Duodenal mucosa (tissue), 2 donors: Measurements from ENCODE around the gene KRTAP4-5.
"Not testable (repeated sequence)": the region's sequence is repeated elsewhere in the genome, so short reads cannot be mapped to it uniquely, and the experiment has no call there.

ENCODE experiments used
- H3K27ac ChIP-seq: one replicate; pipeline ENCODE4 v1.7.0; 2013; ENCODE audit warnings: low read depth, low read length
- H3K27me3 ChIP-seq, 2 donors: one replicate each; pipeline ENCODE4 v1.7.0; 2013; ENCODE audit warnings: low read length in 2 of 2, control low read depth in 1 of 2; ENCODE audit not compliant: insufficient read depth in 2 of 2, control insufficient read depth in 1 of 2
- H3K36me3 ChIP-seq, 2 donors: one replicate each; pipeline ENCODE4 v1.7.0; 2013; ENCODE audit warnings: low read length in 2 of 2, control low read depth in 1 of 2; ENCODE audit not compliant: insufficient read depth in 2 of 2, control insufficient read depth in 1 of 2
- H3K4me1 ChIP-seq, 2 donors: one replicate each; pipeline ENCODE4 v1.7.0; 2013; ENCODE audit warnings: low read length in 2 of 2, control low read depth in 1 of 2; ENCODE audit not compliant: insufficient read depth in 2 of 2, control insufficient read depth in 1 of 2
- H3K4me3 ChIP-seq, 2 donors: one replicate each; pipeline ENCODE4 v1.7.0; 2013; ENCODE audit warnings: low read length in 2 of 2, low read depth in 1 of 2
- H3K9ac ChIP-seq, 2 donors: one replicate each; pipeline ENCODE4 v1.7.0; 2013; ENCODE audit warnings: low read length in 2 of 2, low read depth in 1 of 2
- H3K9me3 ChIP-seq, 2 donors: one replicate each; pipeline ENCODE4 v1.7.0; 2013; ENCODE audit warnings: low read length in 2 of 2, control low read depth in 1 of 2; ENCODE audit not compliant: control insufficient read depth in 1 of 2

The KRTAP4-5 gene

DNA sequence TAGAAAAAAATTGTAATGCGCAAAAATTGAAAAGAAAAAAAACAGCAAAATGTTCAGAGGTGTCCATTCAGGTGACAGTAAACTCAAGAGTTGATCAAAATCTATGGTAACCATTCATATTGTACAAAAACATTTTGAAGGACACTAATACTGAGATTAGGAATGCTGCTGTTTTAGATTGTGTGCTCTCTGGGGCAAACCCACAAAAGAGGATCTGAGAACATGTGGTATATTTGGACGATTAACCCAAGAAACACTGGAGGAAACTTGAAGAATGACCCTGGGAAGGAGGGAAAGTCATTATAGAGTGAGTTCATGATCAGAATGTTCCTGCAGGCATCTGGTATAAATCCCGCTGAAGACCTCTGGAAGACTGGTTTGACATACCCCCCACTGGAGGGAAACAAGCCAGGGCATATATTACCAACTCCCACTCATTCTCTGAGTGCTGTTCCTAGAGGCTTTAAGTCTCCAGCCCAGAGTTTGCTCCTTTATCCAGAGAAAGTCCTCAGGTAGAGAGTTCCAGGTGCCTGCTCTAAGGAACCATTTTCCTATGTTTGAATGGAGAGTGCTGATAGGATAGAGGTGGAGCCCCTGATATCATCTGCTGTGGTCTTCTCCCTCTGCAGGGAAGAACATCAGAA lies 27.2 kb upstream of the KRTAP4-5 start:
- H3K27me3 ChIP-seq, result peaks cover 4 to 26% of the 10 kb centered on the region in 2 donors
- no peak overlapping the region for H3K4me3 ChIP-seq
- H3K9me3 ChIP-seq, result no peaks in the 10 kb centered on the region
- no peak overlapping the region for H3K9ac ChIP-seq
- H3K27ac ChIP-seq, result no peak overlapping the region
- H3K4me1 ChIP-seq, result peaks cover 0 to 4% of the 10 kb centered on the region in 2 donors
- no peaks in the 10 kb centered on the region for H3K36me3 ChIP-seq

DNA sequence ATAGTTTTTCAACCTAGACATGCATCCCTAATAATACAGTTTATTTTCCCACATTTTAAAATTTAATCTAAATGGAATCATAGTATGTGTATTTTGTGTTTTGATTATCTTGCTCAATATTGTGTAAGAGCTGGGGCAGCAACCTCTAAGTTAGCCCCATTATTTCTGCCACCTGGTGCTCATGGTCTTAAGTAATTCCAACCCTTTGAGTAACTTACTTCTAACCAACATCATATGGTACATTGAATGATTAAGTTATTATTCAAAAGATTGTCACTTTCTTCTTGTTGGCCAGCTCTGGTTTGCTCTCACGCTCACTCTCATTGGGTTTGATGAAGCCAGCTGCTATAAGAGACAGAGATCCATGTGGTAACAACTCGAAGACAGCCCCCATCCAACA lies 22.3 kb upstream of the KRTAP4-5 start:
- Histone ChIP-seq H3K4me3 (no peak overlapping the region), H3K9me3 (no peaks in the 10 kb centered on the region), H3K27me3 (peaks cover 4 to 15% of the 10 kb centered on the region in 2 donors), H3K9ac (no peak overlapping the region), H3K36me3 (no peaks in the 10 kb centered on the region), H3K4me1 (no peaks in the 10 kb centered on the region), H3K27ac (no peak overlapping the region)

DNA sequence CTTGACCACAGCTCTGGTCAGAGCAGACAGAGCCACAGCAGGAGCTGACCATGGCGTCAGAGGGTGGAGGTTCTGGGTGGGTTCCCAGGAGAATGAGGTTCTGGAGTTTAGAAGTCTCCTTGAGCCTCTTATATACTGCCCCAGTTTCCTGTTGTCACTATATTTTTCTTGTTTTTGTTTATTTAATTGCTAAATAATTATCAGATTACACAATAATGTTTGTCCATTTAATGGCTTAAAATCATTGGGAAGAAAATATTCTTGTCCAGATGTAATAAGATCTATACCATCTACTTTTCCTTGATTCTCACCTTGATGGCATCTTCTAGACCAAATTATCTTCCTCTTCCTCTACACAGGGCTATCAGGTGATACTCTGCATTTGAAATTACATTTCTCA lies 18.5 kb upstream of the KRTAP4-5 start, which contains the start of gene KRTAP4-3:
TSS of gene KRTAP4-3 (minus strand) at position 101 of the 400 bp plus-strand sequence. CDS start at position 52, 49 bp downstream.
- Histone ChIP-seq H3K9me3 (no peaks in the 10 kb centered on the region), H3K4me1 (no peaks in the 10 kb centered on the region), H3K36me3 (no peaks in the 10 kb centered on the region), H3K27ac (no peak within 1 kb of the TSS), H3K27me3 (peaks cover 0 to 6% of the 10 kb centered on the region in 2 donors), H3K9ac (no peak within 1 kb of the TSS), H3K4me3 (no peak within 1 kb of the TSS)

DNA sequence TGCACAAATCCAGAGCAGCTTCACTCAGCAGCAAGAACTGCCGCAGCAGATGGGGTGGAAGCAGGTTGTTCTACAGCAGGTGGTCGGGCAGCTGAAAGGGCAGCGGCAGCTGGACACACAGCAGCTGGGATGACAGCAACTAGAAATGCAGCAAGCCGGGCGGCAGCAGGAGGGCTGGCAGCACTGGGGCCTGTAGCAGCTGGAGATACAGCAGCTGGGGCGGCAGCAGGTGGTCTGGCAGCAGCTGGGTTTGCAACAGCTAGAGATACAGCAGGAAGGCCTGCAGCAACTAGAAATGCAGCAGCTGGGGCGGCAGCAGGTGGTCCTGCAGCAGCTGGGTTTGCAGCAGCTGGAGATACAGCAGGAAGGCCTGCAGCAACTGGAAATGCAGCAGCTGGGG lies 17.9 kb upstream of the KRTAP4-5 start:
- H3K9ac ChIP-seq, result no peak overlapping the region
- no peak overlapping the region for H3K27ac ChIP-seq
- H3K4me1 ChIP-seq, result no peaks in the 10 kb centered on the region
- peaks cover 0 to 6% of the 10 kb centered on the region in 2 donors for H3K27me3 ChIP-seq
- no peaks in the 10 kb centered on the region for H3K36me3 ChIP-seq
- H3K4me3 ChIP-seq, result no peak overlapping the region
- no peaks in the 10 kb centered on the region for H3K9me3 ChIP-seq

DNA sequence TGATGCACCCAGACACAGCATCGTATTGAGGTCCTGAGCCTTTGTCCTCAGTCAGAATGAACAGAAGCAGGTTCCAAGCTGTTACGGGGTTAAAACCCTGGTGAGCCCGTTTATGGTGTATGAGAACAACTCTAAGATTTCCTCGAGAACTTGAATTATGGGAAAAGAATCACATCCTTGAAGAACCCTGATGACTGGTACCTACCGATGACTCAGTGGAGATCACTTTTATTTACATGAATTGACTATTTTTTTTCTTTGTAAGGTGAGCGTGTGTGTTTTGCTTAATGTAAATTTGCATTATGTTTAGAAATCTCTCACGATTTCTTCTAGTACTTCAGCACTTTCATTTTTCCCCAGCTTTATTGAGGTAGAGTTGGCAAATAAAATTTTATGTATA lies 14.2 kb upstream of the KRTAP4-5 start:
- no peak overlapping the region for H3K9ac ChIP-seq
- no peaks in the 10 kb centered on the region for H3K36me3 ChIP-seq
- no peak overlapping the region for H3K4me3 ChIP-seq
- peaks cover 0 to 3% of the 10 kb centered on the region in 2 donors for H3K27me3 ChIP-seq
- H3K4me1 ChIP-seq, result no peaks in the 10 kb centered on the region
- H3K9me3 ChIP-seq, result no peaks in the 10 kb centered on the region
- H3K27ac ChIP-seq, result no peak overlapping the region

DNA sequence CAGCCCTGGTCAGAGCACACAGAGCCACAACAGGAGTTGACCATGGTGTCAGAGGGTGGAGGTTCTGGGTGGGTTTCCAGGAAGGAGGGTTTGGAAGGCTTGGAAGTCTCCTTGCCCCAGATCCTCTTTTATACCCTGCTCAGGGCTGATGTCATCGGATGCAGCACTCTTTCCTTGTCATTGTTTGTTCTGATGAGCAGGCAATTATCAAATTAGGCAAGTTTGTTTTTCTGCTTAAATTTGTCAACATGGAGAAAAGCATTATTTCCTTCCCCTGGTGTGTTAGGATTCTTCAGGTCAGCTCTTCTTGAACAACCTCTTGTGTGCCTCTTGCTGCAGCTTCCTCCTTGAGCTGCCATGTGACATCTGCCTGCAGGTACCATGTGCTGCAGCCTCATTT lies 11.0 kb upstream of the KRTAP4-5 start, which contains the start of gene KRTAP4-4:
TSS of gene KRTAP4-4 (minus strand) at position 101 of the 400 bp plus-strand sequence. CDS start at position 44, 57 bp downstream.
- Histone ChIP-seq H3K27ac (no peak within 1 kb of the TSS), H3K9ac (no peak within 1 kb of the TSS), H3K9me3 (no peaks in the 10 kb centered on the region), H3K4me3 (no peak within 1 kb of the TSS), H3K4me1 (no peaks in the 10 kb centered on the region), H3K36me3 (no peaks in the 10 kb centered on the region), H3K27me3 (peaks cover 0 to 4% of the 10 kb centered on the region in 2 donors)

DNA sequence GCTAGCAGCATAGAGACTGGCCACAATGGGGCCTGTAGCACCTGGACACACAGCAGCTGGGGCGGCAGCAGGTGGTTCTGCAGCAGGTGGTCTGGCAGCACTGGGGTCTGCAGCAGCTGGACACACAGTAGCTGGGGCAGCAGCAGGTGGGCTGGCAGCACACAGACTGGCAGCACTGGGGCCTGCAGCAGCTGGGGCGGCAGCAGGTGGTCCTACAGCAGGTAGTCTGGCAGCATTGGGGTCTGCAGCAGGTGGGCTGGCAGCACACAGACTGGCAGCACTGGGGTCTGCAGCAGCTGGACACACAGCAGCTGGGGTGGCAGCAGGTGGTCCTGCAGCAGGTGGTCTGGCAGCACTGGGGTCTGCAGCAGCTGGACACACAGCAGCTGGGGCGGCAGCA lies 10.6 kb upstream of the KRTAP4-5 start:
- H3K4me1 ChIP-seq, H3K36me3 ChIP-seq, H3K27me3 ChIP-seq, H3K9ac ChIP-seq, H3K27ac ChIP-seq, H3K4me3 ChIP-seq, H3K9me3 ChIP-seq: not testable (repeated sequence)

DNA sequence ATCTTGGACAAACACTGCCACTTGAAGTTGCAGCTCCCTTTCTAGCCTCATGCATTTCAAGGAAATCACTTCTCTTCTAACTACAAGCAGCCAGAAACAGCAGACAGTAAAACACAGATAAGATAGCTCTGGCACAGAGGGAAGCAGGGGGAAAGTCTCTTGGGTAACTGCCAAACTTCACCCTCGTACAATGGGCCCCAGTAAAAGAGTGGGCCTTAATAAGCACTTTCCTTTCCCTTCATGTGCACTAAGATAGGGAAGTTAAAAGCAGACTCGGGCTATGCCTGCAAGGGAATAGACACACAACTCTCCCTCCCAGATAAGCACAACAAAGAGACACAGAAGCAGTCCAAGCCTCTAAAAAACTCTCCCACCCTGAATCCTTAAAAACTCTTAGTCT lies 4.2 kb upstream of the KRTAP4-5 start:
- no peaks in the 10 kb centered on the region for H3K4me1 ChIP-seq

DNA sequence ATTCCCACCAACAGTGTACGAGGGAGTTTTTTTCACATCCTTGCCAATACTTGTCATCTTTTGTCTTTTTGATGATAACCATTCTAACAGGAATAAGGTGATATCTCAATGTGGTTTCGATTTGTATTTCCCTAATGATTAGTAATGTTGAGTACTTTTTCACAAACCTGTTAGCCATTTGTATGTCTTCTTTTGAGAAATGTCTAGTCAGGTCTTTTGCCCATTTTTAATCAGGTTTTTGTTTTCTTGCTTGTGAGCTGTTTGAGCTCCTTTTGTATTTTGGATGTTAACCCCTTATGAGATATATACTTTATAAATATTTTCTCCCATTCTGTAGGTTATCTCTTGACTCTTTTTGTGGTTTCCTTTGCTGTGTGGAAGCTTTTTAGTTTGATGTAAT lies 1.9 kb upstream of the KRTAP4-5 start:
- Histone ChIP-seq H3K36me3 (no peaks in the 10 kb centered on the region), H3K4me1 (no peaks in the 10 kb centered on the region), H3K27me3 (no peaks in the 10 kb centered on the region), H3K27ac (no peak overlapping the region), H3K9me3 (no peaks in the 10 kb centered on the region), H3K9ac (no peak overlapping the region), H3K4me3 (no peak overlapping the region)

More for the DNA sequence above, 4.2 kb upstream of the KRTAP4-5 start:
- Histone ChIP-seq H3K27ac (no peak overlapping the region), H3K4me3 (no peak overlapping the region), H3K36me3 (no peaks in the 10 kb centered on the region), H3K9ac (no peak overlapping the region), H3K9me3 (no peaks in the 10 kb centered on the region), H3K27me3 (peaks cover 0 to 4% of the 10 kb centered on the region in 2 donors)

DNA sequence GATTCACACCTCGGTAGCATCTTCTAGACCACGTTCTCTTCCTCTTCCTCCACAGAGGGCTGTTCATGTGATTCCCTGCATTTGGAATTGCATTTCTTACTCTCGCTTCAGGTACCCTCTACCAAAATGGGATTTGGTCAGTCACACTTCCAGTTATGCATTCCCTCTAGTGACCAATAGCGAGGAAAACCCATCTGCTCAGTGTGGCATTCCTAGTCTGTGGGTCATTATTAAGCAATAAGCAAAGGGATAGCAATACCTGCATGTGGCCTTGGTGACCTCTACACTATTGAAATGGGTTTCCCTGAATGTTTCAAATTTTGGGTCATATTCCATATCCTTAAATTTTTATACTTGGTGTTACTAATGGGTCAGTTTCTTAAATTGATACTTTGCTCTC lies 401 bp upstream of the KRTAP4-5 start:
- Histone ChIP-seq H3K9ac (no peak overlapping the region), H3K4me3 (no peak overlapping the region), H3K4me1 (no peaks in the 10 kb centered on the region), H3K27me3 (no peaks in the 10 kb centered on the region), H3K36me3 (no peaks in the 10 kb centered on the region), H3K9me3 (no peaks in the 10 kb centered on the region), H3K27ac (no peak overlapping the region)
